PFSK-1 (cell line): ENCODE measurements around the gene HSD17B3.

Experiments used
- POLR2AphosphoS5 ChIP-seq: IDR thresholded peaks from 2 replicates; pipeline ENCODE4 v1.6.1; 2012; ENCODE audit warnings: low read depth, mild to moderate bottlenecking, control low read depth, low read length, moderate library complexity
- REST ChIP-seq, 2 experiments: IDR thresholded peaks; 2 replicates each; pipeline versions ENCODE4 v1.6.1 to v1.8.0; 2011 to 2012; ENCODE audit warnings: low read depth in 2 of 2, low read length in 2 of 2, control low read depth in 1 of 2, inconsistent platforms in 1 of 2, mild to moderate bottlenecking in 1 of 2, moderate library complexity in 1 of 2; ENCODE audit not compliant: insufficient read depth in 1 of 2
- TAF1 ChIP-seq: IDR thresholded peaks from 2 replicates; pipeline ENCODE4 v1.6.1; 2012; ENCODE audit warnings: low read length, control low read depth, borderline replicate concordance; ENCODE audit not compliant: insufficient read depth

- TF ChIP-seq POLR2AphosphoS5 (no peak), REST (IDR thresholded peaks at IDR 0.05; ENCODE audit: insufficient read depth in 1 of 2, low read depth in 2 of 2, low read length in 2 of 2) (no peak), TAF1 (no peak)
Observed at GRCh38 chr9:96219900-96220257, 82.1 kb downstream of the HSD17B3 start.
